Left lobe of liver (tissue), 2 donors: ENCODE data around the gene KLRG1. TPM values are rescaled to one million over a fixed set of nuclear protein-coding genes. Genes with fewer than 3 reads are reported as not detected.

Source experiments
- ATAC-seq: fragments of 200-7000 bp; cut with Tn5 transposase; one replicate; pipeline ENCODE4 v1.9.1; 2020; ENCODE audit warnings: mild to moderate bottlenecking, moderate library complexity
- DNase-seq: peaks from one replicate; pipeline ENCODE4 v3.0.0-alpha.2; 2020; ENCODE audit warnings: low spot score
- total RNA-seq: library from RNA; stranded (reverse); gene quantifications from one replicate; pipeline ENCODE4 v1.2.1, GENCODE V29; 2021
- donor health status: DM: no; HTN: no; CAD: no; lungs with moderate emphysema.
- donor health status: DM: no; HTN: yes; CAD: no.

Gene KLRG1
- total RNA-seq = 1.9 TPM

GRCh38 chr12:8989413-8989812, at the start of gene KLRG1:
Gene KLRG1, plus strand, starts transcription at chr12:8989546. Its CDS starts 90 bp downstream, at chr12:8989636.
- DNase-seq = no peak
- ATAC-seq = no peak

- DNase-seq (no peak), ATAC-seq (no peak)
These were observed 47.5 kb upstream of the KLRG1 start for GRCh38 chr12:8941691-8942478.

- ATAC-seq (no peak), DNase-seq (no peak)
These were observed 45.7 kb upstream of the KLRG1 start for GRCh38 chr12:8943565-8944186.

- ATAC-seq = no peak
- no peak for DNase-seq
These were observed 42.6 kb upstream of the KLRG1 start for GRCh38 chr12:8946733-8947132.

- DNase-seq (no peak), ATAC-seq (no peak)
These were observed 41.6 kb upstream of the KLRG1 start for GRCh38 chr12:8947737-8948136.

GRCh38 chr12:8948701-8949341, 40.5 kb upstream of the KLRG1 start:
- ATAC-seq (no peak), DNase-seq (no peak)

- ATAC-seq (peak; percentile 93), DNase-seq (peak; percentile 93)
These were observed 39.8 kb upstream of the KLRG1 start, which contains the start of gene M6PR for GRCh38 chr12:8949342-8950220. Gene M6PR, minus strand, starts transcription at chr12:8949645. Its CDS starts 3,241 bp downstream, at chr12:8946404.

GRCh38 chr12:8950221-8950527, 39.2 kb upstream of the KLRG1 start:
- ATAC-seq = no peak
- DNase-seq = no peak

- DNase-seq (no peak), ATAC-seq (no peak)
These were observed 38.5 kb upstream of the KLRG1 start for GRCh38 chr12:8950702-8951478.

GRCh38 chr12:8951744-8952143, 37.6 kb upstream of the KLRG1 start:
- DNase-seq = no peak
- ATAC-seq = no peak

- ATAC-seq (no peak), DNase-seq (no peak)
These were observed 35.5 kb upstream of the KLRG1 start for GRCh38 chr12:8953773-8954402.

- ATAC-seq = no peak
- DNase-seq = no peak
These were observed 33.3 kb upstream of the KLRG1 start for GRCh38 chr12:8956073-8956472.

- DNase-seq (no peak), ATAC-seq (no peak)
These were observed 32.6 kb upstream of the KLRG1 start for GRCh38 chr12:8956772-8957171.

GRCh38 chr12:8957561-8957960, 31.8 kb upstream of the KLRG1 start:
- ATAC-seq = no peak
- DNase-seq = no peak

GRCh38 chr12:8958066-8958465, 31.3 kb upstream of the KLRG1 start:
- no peak for ATAC-seq

GRCh38 chr12:8960176-8960575, 29.2 kb upstream of the KLRG1 start:
- no peak for DNase-seq
- no peak for ATAC-seq

More at GRCh38 chr12:8958066-8958465, 31.3 kb upstream of the KLRG1 start:
- no peak for DNase-seq

GRCh38 chr12:8968761-8969160, 20.6 kb upstream of the KLRG1 start:
- ATAC-seq (no peak), DNase-seq (no peak)

GRCh38 chr12:8969861-8970411, 19.4 kb upstream of the KLRG1 start:
- ATAC-seq (no peak), DNase-seq (no peak)

- no peak for ATAC-seq
- DNase-seq = no peak
These were observed 18.9 kb upstream of the KLRG1 start for GRCh38 chr12:8970432-8970831.

- ATAC-seq = no peak
These were observed 9.2 kb upstream of the KLRG1 start for GRCh38 chr12:8980137-8980536.

More at GRCh38 chr12:8980137-8980536, 9.2 kb upstream of the KLRG1 start:
- DNase-seq = no peak
